ENCODE results near the gene CSAD. TPM values are rescaled to one million over a fixed set of nuclear protein-coding genes. Genes with fewer than 3 reads are reported as not detected.

The CSAD gene
- total and polyA plus RNA-seq, 8 donors, result 10.1 to 83.2 (median 21.4) TPM

- Histone ChIP-seq H3K4me1 (no peaks in the 10 kb centered on the region), H3K36me3 (no peaks in the 10 kb centered on the region), H3K4me3 (no peak overlapping the region), H3K27me3 (no peaks in the 10 kb centered on the region), H3K27ac (no peak overlapping the region), H3K9me3 (no peaks in the 10 kb centered on the region)
- intact Hi-C loops (cut with DNase I), result no loop called here
- 73% methylated on average over 2 of the region's 2 CpGs for WGBS, 2 donors
- no peak for ATAC-seq
- no peak for DNase-seq
- TF ChIP-seq, protein P1, sequence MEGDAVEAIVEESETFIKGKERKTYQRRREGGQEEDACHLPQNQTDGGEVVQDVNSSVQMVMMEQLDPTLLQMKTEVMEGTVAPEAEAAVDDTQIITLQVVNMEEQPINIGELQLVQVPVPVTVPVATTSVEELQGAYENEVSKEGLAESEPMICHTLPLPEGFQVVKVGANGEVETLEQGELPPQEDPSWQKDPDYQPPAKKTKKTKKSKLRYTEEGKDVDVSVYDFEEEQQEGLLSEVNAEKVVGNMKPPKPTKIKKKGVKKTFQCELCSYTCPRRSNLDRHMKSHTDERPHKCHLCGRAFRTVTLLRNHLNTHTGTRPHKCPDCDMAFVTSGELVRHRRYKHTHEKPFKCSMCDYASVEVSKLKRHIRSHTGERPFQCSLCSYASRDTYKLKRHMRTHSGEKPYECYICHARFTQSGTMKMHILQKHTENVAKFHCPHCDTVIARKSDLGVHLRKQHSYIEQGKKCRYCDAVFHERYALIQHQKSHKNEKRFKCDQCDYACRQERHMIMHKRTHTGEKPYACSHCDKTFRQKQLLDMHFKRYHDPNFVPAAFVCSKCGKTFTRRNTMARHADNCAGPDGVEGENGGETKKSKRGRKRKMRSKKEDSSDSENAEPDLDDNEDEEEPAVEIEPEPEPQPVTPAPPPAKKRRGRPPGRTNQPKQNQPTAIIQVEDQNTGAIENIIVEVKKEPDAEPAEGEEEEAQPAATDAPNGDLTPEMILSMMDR (IDR thresholded peaks at IDR 0.05), result no peak
- no peak for FAIRE-seq
Observed at GRCh38 chr12:53131844-53132243, 48.9 kb downstream of the CSAD start.

- TF ChIP-seq, protein P1 (IDR thresholded peaks at IDR 0.05), result no peak
- Histone ChIP-seq H3K9me3 (no peaks in the 10 kb centered on the region), H3K27ac (no peak overlapping the region), H3K36me3 (no peaks in the 10 kb centered on the region), H3K27me3 (no peaks in the 10 kb centered on the region), H3K4me1 (no peaks in the 10 kb centered on the region), H3K4me3 (no peak overlapping the region)
- 61 to 82% methylated on average over 10 of the region's 10 CpGs for WGBS, 2 donors
- FAIRE-seq, result no peak
- ATAC-seq, result no peak
- intact Hi-C loops (cut with DNase I), result no loop called here
- DNase-seq, result no peak
Observed at GRCh38 chr12:53128780-53129569, 51.8 kb downstream of the CSAD start.

DNA sequence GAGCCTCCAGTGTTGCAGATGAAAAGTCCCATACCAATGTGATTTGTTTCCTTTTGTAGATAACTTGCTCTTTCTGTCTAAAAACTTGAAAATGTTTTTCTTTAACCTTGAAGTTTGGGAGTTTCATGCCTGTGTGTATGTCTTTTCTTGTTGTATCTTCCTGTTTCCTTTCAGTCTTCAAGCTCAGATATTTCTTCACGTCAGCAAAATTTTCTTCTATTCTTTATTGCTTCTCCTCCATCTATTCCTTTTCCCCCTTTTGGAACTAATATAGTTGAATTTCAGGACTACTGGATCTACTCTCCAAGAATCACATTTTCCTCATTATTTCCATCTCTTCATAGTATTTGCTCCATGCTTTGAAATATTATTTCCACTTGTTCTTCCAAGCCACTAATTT lies 53.6 kb downstream of the CSAD start:
- no peak overlapping the region for H3K27ac ChIP-seq
- TF ChIP-seq, protein P1 (IDR thresholded peaks at IDR 0.05), result no peak
- H3K4me3 ChIP-seq, result no peak overlapping the region
- 75 to 94% methylated on average over 1 of the region's 1 CpG for WGBS, 2 donors
- H3K4me1 ChIP-seq, result no peaks in the 10 kb centered on the region
- no peaks in the 10 kb centered on the region for H3K9me3 ChIP-seq
- DNase-seq (no peak), ATAC-seq (no peak), FAIRE-seq (no peak)
- H3K27me3 ChIP-seq, result no peaks in the 10 kb centered on the region
- no peaks in the 10 kb centered on the region for H3K36me3 ChIP-seq
- intact Hi-C loops (cut with DNase I), result no loop called here

- H3K27ac ChIP-seq, result no peak overlapping the region
- no peak for FAIRE-seq
- no peaks in the 10 kb centered on the region for H3K4me1 ChIP-seq
- H3K36me3 ChIP-seq, result no peaks in the 10 kb centered on the region
- TF ChIP-seq, protein P1 (IDR thresholded peaks at IDR 0.05), result no peak
- H3K27me3 ChIP-seq, result no peaks in the 10 kb centered on the region
- DNase-seq, result no peak
- H3K9me3 ChIP-seq, result no peaks in the 10 kb centered on the region
- no peak for ATAC-seq
- intact Hi-C loops (cut with DNase I), result no loop called here
- H3K4me3 ChIP-seq, result no peak overlapping the region
Observed at GRCh38 chr12:53124352-53124723, 56.4 kb downstream of the CSAD start.

DNA sequence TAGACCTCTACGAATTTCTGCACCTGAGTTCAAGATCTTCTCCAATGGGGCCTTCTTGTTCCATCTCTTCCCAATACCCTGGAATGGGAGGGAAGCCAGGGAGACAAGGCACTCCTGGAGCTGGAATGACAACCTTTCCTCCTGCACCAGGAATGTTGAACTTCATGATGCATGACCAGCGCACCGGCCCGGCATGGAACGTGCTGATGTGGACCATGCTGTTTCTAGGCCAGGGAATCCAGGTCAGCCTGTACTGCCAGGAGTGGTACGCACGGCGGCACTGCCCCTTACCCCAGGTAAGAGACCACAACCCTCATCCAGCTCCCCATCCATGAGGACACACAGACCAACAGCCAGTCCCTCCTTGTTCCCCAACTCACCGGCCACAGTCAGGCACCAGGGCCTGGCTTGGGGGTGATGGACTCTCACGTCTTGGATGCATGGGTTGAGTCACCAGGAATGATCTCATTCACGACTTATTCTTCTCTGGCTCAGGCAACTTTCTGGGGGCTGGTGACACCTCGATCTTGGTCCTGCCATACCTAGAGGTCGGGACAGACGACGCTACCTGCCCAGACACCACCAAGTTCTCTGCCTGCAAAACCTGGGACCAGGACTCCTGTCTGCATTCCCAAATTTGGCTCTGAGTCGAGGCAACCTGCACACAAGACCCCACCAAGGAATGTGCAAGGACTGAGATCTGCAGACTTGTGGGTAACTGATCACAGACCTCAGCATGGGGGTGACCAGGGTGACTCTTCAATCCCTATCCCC lies 57.0 kb downstream of the CSAD start:
- H3K4me1 ChIP-seq, result no peaks in the 10 kb centered on the region
- FAIRE-seq (no peak), ATAC-seq (no peak), DNase-seq (no peak)
- H3K9me3 ChIP-seq, result no peaks in the 10 kb centered on the region
- WGBS, 2 donors, result 85 to 88% methylated on average over 16 of the region's 16 CpGs
- TF ChIP-seq, protein P1 (IDR thresholded peaks at IDR 0.05), result no peak
- no peak overlapping the region for H3K27ac ChIP-seq
- no peak overlapping the region for H3K4me3 ChIP-seq
- intact Hi-C loops (cut with DNase I), result no loop called here
- no peaks in the 10 kb centered on the region for H3K27me3 ChIP-seq
- no peaks in the 10 kb centered on the region for H3K36me3 ChIP-seq
